Retinal pigment epithelial cell (primary cell): ENCODE results near the gene STX1B.

Experiments used
- DNase-seq: peaks from one replicate; pipeline ENCODE4 v3.0.0-alpha.2; 2010; ENCODE audit warnings: low read depth
- H3K4me3 ChIP-seq: 2 replicates; pipeline ENCODE4 v1.5.1; 2011; ENCODE audit warnings: mild to moderate bottlenecking, low read length, control low read depth, moderate library complexity
- CTCF ChIP-seq: conservative IDR thresholded peaks from 2 replicates; pipeline ENCODE4 v1.5.1; 2011; ENCODE audit warnings: low read depth, low read length, control low read depth, inconsistent platforms

The STX1B gene

GRCh38 chr16:31010585-31011325 is at the start of gene STX1B:
Gene STX1B, minus strand, starts transcription at chr16:31010638. Its CDS starts 242 bp downstream, at chr16:31010396.
- TF ChIP-seq CTCF: no peak
- H3K4me3 ChIP-seq: peak within 1 kb of the TSS; percentile 45
- no peak for DNase-seq

GRCh38 chr16:31055613-31056012 is 45.2 kb upstream of the STX1B start:
- H3K4me3 ChIP-seq: no peak overlapping the region
- no peak for DNase-seq
- no peak for TF ChIP-seq CTCF

GRCh38 chr16:31052114-31052513 is 41.7 kb upstream of the STX1B start:
- no peak overlapping the region for H3K4me3 ChIP-seq
- no peak for DNase-seq

DNA sequence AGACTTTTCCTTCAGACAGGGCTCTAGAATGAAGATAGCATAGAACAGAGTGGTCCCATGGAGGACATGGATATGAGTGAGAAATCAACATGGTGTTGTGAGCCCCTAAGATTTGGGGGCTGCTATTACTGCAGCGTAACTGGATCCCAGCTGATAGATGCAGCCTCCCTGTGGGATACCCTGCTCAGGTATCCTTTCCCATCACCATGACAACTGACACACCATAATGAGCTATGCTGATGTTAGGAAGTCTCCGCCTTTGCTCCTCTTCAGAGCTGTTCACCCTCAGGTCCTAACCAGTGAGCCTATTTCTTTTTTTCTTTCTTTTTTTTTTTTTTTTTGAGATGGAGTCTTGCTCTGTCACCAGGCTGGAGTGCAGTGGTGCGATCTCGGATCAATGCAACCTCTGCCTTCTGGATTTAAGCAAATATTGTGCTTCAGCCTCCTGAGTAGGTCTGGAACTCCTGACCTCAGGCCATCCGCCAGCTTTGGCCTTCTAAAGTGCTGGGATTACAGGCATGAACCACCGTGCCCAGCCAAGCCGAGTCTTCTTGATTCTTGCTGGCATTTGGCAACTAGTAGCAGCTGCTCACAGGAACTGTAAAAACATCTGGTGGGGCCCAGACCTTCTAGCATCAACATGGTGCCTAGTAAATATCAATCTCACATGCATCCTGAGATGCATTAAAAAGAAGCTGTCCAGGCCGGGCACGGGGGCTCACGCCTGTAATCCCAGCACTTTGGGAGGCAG is 40.0 kb upstream of the STX1B start:
- DNase-seq: no peak
- no peak for TF ChIP-seq CTCF
- no peak overlapping the region for H3K4me3 ChIP-seq

More at GRCh38 chr16:31052114-31052513, 41.7 kb upstream of the STX1B start:
- no peak for TF ChIP-seq CTCF

DNA sequence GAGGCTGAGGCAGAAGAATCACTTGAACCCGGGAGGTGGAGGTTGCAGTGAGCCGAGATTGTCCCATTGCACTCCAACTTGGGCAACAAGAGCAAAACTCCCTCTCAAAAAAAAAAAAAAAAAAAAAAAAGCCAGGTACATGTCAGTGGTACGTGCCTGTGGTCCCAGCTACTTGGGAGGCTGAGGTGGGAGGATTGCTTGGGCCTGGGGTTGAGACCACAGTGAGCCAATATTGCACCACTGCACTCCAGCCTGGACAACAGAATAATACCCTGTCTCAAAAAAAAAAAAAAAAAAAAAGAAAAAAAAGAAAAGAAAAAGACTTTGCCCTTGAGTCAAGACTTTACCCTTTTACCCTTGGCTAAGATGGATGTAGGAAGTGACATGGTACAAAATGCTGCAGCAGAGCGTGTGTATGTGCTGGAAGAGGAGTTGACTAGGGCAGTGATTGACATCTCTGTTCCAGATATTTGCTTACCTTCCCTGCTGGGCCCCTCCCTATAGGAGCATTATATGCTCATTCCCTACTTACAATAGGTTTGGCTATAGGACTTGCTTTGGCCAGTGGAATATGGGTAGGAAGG is 33.6 kb upstream of the STX1B start:
- TF ChIP-seq CTCF: no peak
- DNase-seq: no peak
- no peak overlapping the region for H3K4me3 ChIP-seq

DNA sequence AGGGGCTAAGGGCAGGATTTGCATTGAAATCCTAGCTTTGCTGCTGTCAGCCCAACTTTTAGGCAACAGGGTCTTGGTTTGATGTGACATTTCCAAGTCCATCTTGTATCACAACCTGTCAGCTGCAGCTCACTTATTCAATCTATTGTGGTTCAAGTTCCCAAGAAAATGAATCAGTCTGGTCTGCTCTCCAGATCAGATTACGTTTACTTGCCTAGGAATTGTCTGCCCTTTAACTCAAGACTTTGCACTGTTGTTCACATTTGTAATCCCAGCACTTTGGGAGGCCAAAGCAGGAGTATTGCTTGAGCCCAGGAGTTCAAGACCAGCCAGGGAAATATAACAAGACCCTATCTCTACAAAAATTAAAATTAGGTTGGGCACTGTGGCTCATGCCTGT is 32.9 kb upstream of the STX1B start:
- TF ChIP-seq CTCF: no peak
- H3K4me3 ChIP-seq: no peak overlapping the region
- DNase-seq: no peak
